PC-9 (cell line): ENCODE results near the gene ZNF727. TPM values are rescaled to one million over a fixed set of nuclear protein-coding genes. Genes with fewer than 3 reads are reported as not detected.
"Not testable (repeated sequence)": the region's sequence is repeated elsewhere in the genome, so short reads cannot be mapped to it uniquely, and the experiment has no call there.

ENCODE experiments used
- BruUV-seq: library from RNA; stranded (reverse); fragments of 400-500 nt; replicated peaks from 2 replicates; lab custom pipeline; 2021; lab: Mats Ljungman, UMichigan
- CTCF ChIA-PET: fragments of 300-600 bp; sonication (Branson Sonifier 250); formaldehyde crosslinking; loops from one replicate; lab custom pipeline; 2022; ENCODE audit warnings: antibody characterized with exemption; lab: Charles Lee
- POLR2A ChIA-PET: fragments of 300-600 bp; sonication (Branson Sonifier 250); formaldehyde crosslinking; loops from one replicate; lab custom pipeline; 2022; ENCODE audit warnings: antibody characterized with exemption; ENCODE audit not compliant: unreplicated experiment; lab: Charles Lee
- DNase-seq, 2 experiments: peaks; one replicate each; pipeline versions ENCODE4 v3.0.0 to v3.0.0-alpha.2; 2015 to 2022; ENCODE audit warnings: mixed read lengths in 1 of 2
- H2AFZ ChIP-seq: fragments of 200-600 bp; sonication (generic); 2 replicates; pipeline ENCODE4 v1.8.1; 2017; ENCODE audit warnings: antibody characterized with exemption
- H3F3A ChIP-seq: fragments of 200-600 bp; sonication (generic); 2 replicates; pipeline ENCODE4 v1.8.1; 2017; ENCODE audit warnings: antibody characterized with exemption, mild to moderate bottlenecking, low read depth; ENCODE audit not compliant: insufficient read depth
- H3K27ac ChIP-seq: fragments of 200-600 bp; sonication (generic); 2 replicates; pipeline ENCODE4 v1.6.1; 2016; ENCODE audit warnings: mixed run types
- H3K27me3 ChIP-seq: fragments of 200-600 bp; sonication (generic); 2 replicates; pipeline ENCODE4 v1.6.1; 2016; ENCODE audit warnings: low read depth, mixed run types; ENCODE audit not compliant: insufficient read depth
- H3K36me3 ChIP-seq: fragments of 200-600 bp; sonication (generic); 2 replicates; pipeline ENCODE4 v1.6.1; 2016; ENCODE audit warnings: low read depth, mixed run types
- H3K4me1 ChIP-seq: fragments of 200-600 bp; sonication (generic); replicated peaks from 2 replicates; pipeline ENCODE4 v1.6.1; 2016; ENCODE audit warnings: mixed run types; ENCODE audit not compliant: insufficient read depth
- H3K4me2 ChIP-seq: fragments of 200-600 bp; sonication (generic); 2 replicates; pipeline ENCODE4 v1.6.1; 2017; ENCODE audit warnings: mixed run types
- H3K4me3 ChIP-seq: fragments of 200-600 bp; sonication (generic); 2 replicates; pipeline ENCODE4 v1.6.1; 2016; ENCODE audit warnings: mixed run types
- H3K79me2 ChIP-seq: fragments of 200-600 bp; sonication (generic); 2 replicates; pipeline ENCODE4 v1.6.1; 2017; ENCODE audit warnings: low read depth, mixed run types
- H3K9me2 ChIP-seq: fragments of 200-600 bp; sonication (generic); 2 replicates; pipeline ENCODE4 v1.8.1; 2017; ENCODE audit warnings: mild to moderate bottlenecking; ENCODE audit not compliant: insufficient read depth
- H3K9me3 ChIP-seq: fragments of 200-600 bp; sonication (generic); 2 replicates; pipeline ENCODE4 v1.8.1; 2016; ENCODE audit warnings: low read depth; ENCODE audit not compliant: insufficient read depth
- H4K20me1 ChIP-seq: fragments of 200-600 bp; sonication (generic); 2 replicates; pipeline ENCODE4 v1.8.1; 2017; ENCODE audit not compliant: insufficient read depth
- CTCF ChIP-seq: fragments of 200-600 bp; sonication (generic); conservative IDR thresholded peaks from 2 replicates; pipeline ENCODE4 v1.6.1; 2017; ENCODE audit warnings: mixed run types, antibody characterized with exemption, mild to moderate bottlenecking, moderate library complexity
- EZH2 ChIP-seq: fragments of 200-600 bp; sonication (generic); IDR thresholded peaks from 2 replicates; pipeline ENCODE4 v1.8.0; 2017; ENCODE audit warnings: antibody characterized with exemption, low read depth
- intact Hi-C: fragments of 100-400 bp; cut with micrococcal nuclease; formaldehyde crosslinking; loops from one replicate; pipeline ENCODE4 v1.10.0; 2022; ENCODE audit not compliant: unreplicated experiment
- total RNA-seq: library from RNA; stranded (reverse); gene quantifications from 2 replicates; pipeline ENCODE4 v1.2.3, GENCODE V29; 2021

Gene ZNF727
- total RNA-seq, 1 experiment from 2014 or later: not detected

- H3K4me2 ChIP-seq: no peak overlapping the region
- BruUV-seq: no TSS peak
- H3F3A ChIP-seq: no peaks in the 10 kb centered on the region
- H3K36me3 ChIP-seq: no peaks in the 10 kb centered on the region
- no peak overlapping the region for H3K27ac ChIP-seq
- no peak overlapping the region for H2AFZ ChIP-seq
- intact Hi-C loops: no loop called here
- no peak for DNase-seq
- no peak overlapping the region for H3K4me3 ChIP-seq
- no peaks in the 10 kb centered on the region for H3K27me3 ChIP-seq
- H3K9me3 ChIP-seq: peaks cover 30% of the 10 kb centered on the region
- POLR2A ChIA-PET: no interaction called here
- H4K20me1 ChIP-seq: no peaks in the 10 kb centered on the region
- TF ChIP-seq CTCF: no peak
- TF ChIP-seq EZH2: no peak
- CTCF ChIA-PET: no interaction called here
- H3K4me1 ChIP-seq: no peaks in the 10 kb centered on the region
- no peaks in the 10 kb centered on the region for H3K79me2 ChIP-seq
- no peaks in the 10 kb centered on the region for H3K9me2 ChIP-seq
These were observed 33.4 kb downstream of the ZNF727 start for GRCh38 chr7:64078699-64078994.

- no peak for DNase-seq
- Histone ChIP-seq H3K4me2 (no peak overlapping the region), H3F3A (no peaks in the 10 kb centered on the region), H3K27ac (no peak overlapping the region), H3K79me2 (no peaks in the 10 kb centered on the region), H4K20me1 (no peaks in the 10 kb centered on the region), H3K4me3 (no peak overlapping the region), H3K27me3 (no peaks in the 10 kb centered on the region), H2AFZ (no peak overlapping the region), H3K36me3 (no peaks in the 10 kb centered on the region), H3K9me2 (no peaks in the 10 kb centered on the region), H3K4me1 (no peaks in the 10 kb centered on the region), H3K9me3 (no peaks in the 10 kb centered on the region)
- intact Hi-C loops: no loop called here
- ChIA-PET CTCF (no interaction called here), POLR2A (no interaction called here)
- no peak for TF ChIP-seq CTCF
- no peak for TF ChIP-seq EZH2
- no TSS peak for BruUV-seq
These were observed 42.3 kb downstream of the ZNF727 start for GRCh38 chr7:64087501-64087900.

GRCh38 chr7:64088863-64089262 is 43.6 kb downstream of the ZNF727 start:
- intact Hi-C loops, H3K79me2 ChIP-seq, BruUV-seq: not testable (repeated sequence)

More at GRCh38 chr7:64088863-64089262, 43.6 kb downstream of the ZNF727 start:
- H4K20me1 ChIP-seq, H3K4me2 ChIP-seq, H3K4me3 ChIP-seq, H3F3A ChIP-seq, POLR2A ChIA-PET, H2AFZ ChIP-seq, H3K27me3 ChIP-seq, H3K27ac ChIP-seq, H3K9me3 ChIP-seq, H3K4me1 ChIP-seq, DNase-seq, H3K9me2 ChIP-seq, H3K36me3 ChIP-seq, CTCF ChIA-PET: not testable (repeated sequence)

Other genes starting within 250 kb of the ZNF727 start
- gene ZNF722, start 46.6 kb upstream of the ZNF727 start, total RNA-seq: not detected in 2 replicates
- not detected in 2 replicates for gene ZNF735, start 161.8 kb downstream of the ZNF727 start, total RNA-seq
- gene ZNF679, start 183.0 kb downstream of the ZNF727 start, total RNA-seq: not detected in 2 replicates